ENCODE data around the gene ZBTB48.

Gene ZBTB48

DNA sequence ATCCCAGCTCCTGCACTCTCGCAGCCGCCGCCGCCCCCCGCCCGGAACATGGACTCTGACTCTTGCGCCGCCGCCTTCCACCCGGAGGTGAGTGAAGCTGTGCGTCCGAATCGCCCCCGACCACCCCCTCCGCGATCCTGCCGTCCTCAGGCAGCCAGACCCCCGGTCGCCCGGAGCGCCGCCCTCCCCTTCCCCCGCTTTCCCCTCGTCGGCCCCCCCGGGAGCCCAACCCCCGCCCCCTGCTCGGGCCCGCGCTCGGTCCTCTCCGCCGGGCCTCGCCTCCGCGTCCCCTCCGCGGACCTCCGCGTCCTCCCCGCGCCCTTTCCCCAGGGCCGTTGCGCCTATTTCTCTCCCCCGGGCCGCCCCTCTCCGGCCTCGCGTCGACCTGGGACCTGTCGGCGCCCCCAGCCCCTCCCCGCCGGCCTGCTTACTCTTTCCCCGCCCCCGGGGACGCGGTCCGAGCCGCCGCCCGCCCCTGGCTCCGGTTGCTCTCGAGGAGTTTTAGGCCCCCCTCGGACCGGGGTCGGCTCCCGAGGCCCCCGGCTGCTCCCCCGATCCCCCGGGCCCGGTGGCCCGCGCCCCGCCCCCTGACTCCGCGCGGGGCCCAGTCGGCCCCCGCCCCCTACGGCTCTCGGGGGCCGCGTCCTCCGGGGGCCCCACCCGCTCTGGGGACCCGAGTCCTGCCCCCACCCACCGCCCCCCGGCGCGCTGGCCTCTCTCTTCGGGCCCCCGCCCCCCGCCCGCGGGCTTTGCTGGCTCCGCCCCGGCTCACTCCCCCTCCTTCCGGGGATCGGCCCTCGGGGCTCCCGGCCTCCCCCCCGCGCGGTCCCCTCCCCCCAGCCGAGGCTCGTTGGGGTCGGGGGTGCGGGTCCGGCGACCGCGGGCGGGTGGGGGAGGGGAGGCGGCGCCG is 34.5 kb downstream of the ZBTB48 start:
- no peak for ATAC-seq
- peak; percentile 72 for DNase-seq

DNA sequence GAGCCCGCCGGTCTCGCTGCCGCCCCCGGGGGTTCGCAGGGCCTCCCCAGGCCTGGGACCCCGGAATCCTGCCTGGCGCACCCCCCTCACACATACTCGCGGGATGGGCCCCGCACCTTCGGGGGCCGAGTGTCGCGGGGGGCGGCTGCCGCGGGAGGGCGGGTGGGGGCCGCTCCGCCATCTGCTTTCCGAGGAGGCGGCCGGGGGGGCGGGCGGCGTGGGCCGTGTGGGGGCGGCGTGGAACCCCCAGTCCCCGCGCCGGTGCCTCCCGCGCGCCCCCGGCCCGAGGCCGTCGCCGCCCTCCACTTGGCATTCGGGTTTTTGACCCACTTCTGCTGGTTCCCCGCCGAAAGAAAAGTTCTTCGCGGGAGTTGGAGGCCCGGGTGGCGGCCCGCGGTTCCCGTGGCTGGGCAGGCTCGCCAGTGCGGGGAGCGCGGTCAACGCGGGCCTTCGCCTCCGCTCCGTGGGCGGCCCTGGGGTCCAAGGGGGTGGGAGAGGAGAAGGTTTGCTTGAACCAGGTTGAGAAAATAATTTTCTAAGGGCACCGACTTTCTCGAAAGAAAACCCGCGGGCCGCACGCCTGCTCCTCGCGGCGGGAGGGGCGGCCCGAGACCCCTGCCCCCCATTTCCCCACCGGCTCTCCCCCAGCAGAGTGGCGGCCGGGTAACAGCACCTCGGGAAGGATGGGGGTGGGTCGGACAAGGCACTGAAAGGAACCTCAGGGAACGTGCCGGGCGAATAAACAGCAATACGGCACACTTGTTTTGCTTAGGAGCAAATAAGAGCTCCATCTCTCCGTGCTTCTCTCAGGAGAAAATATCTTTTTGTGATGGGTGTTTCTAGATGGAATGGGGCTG is 35.4 kb downstream of the ZBTB48 start:
- DNase-seq (peak; percentile 19), ATAC-seq (no peak)

DNA sequence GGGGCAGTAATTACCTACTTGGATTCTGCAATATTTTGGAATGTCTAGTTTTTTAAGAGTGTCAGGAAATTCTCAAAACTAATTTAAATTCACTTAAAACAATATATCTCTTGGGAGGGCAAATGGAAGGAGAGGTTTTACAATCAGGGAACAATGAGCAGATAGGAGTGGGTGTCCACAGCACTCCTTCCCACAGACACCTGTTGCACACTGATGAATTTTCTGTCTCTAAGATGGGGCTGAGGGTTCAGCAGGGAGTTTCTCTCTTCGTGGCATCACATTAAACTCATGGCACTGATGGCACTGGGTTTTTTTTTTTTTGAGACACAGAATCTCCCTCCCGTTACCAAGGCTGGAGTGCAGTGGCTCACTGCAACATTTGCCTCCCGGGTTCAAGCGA is 39.3 kb downstream of the ZBTB48 start:
- DNase-seq (no peak), ATAC-seq (no peak)

DNA sequence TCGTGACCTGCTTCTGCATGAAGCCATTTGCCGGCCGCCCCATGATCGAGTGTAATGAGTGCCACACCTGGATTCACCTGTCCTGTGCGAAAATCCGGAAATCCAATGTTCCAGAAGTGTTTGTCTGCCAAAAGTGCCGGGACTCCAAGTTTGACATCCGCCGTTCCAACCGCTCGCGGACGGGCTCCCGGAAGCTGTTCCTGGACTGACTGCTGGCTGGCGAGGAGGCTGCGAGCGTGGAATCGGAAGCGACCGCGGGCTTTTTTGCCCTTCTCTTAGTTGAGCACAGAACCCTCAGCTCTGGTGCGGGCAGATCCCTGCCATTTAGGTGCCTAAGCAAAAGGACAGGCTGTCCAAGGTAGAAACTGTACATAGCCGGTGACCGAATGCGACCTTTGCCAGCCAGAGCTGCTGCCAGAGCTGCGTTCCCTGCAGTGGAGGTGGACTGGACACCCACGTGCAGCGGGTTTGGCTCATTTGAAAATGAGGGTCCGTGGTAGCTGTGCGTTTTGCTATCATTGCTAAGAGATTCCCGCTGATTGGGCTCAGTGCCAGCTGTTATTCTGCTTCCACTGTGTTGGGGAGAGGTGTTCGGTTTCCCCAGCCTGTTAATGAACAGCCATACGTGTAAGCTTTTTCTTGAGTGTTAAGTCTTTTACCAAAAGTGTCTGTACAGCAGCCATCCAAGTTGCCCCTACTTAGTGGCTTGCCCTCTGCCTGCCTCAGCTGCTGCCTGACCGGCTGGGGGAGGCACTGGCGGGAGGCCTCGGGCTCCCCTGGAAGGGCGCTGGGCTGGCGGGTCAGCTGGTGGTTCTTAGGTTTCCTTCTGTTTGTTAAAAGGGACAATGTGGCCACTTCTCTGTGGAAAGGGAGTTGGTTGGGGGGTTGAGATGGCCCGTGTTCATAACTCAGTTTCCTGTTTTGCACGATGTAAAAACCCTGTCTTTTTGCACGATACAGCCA is 41.9 kb downstream of the ZBTB48 start:
- ATAC-seq = no peak
- no peak for DNase-seq

DNA sequence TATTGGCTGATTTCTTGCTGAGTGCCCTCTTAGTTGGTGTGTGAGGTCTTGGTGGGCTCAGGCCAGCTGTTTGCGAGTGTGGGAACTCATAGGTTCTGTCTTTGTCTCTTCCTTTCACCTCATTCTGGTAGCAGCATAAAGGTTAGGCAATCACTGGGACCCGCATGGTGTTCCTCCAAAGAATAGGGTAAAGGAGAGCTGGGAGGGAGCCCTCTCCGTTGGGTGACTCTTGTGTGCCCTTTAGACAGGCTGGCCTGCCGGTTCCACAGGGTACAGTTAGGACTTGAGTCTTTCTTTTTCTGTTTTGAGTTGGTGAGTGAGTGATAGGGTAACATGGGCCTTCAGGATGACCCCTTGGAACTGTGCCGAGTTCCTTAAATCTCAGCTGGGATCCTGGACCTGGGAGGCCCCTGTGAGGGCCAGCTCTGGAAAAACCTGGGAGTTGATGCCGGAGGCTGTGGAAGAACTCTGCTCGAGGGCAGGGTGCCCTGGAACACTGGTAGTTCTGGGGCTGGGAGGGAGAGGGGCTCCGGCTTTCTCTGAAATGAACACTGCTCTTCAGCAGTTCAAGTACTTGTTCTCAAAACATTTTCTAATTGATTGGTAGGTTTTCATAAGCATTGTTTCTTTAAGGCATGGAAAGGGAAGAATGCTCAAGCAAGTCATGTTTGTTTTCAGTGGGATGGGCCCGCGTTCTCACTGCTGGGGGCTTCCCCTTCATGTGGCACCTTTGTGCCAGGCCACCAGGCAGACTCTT is 42.8 kb downstream of the ZBTB48 start:
- no peak for DNase-seq
- ATAC-seq = no peak

DNA sequence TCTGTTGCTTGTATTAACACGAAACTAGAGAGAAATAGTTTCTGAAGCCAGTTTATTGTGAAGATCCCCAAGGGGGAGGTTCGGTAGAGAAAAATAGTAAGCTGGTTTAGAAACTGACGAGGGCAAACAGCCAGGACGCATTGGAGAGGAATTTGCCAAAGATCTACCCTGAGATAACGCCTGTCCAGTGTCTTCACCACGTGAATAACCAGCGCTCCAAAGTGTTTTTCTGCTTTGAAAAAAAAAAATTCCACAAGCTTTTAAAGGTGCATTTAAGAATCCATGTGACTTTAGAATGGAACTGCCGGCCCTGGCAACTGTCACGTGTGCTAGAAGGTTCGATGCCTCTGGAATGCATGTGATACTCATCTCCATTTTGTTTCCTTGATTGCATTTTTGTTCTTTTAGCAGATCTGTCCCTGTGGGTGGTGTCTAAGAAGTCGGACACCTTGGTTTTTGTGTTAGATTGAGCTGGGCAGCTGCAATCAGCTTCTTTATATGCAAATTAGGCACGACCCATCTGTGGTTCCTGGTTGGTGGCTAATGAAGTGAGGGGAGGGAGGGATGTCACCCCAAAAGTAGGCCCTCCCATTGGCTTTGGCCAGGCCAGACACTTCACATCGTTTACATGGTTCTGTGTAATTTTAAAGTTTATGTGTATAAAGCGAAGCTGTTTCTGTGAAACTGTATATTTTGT is 43.6 kb downstream of the ZBTB48 start:
- ATAC-seq (no peak), DNase-seq (no peak)

DNA sequence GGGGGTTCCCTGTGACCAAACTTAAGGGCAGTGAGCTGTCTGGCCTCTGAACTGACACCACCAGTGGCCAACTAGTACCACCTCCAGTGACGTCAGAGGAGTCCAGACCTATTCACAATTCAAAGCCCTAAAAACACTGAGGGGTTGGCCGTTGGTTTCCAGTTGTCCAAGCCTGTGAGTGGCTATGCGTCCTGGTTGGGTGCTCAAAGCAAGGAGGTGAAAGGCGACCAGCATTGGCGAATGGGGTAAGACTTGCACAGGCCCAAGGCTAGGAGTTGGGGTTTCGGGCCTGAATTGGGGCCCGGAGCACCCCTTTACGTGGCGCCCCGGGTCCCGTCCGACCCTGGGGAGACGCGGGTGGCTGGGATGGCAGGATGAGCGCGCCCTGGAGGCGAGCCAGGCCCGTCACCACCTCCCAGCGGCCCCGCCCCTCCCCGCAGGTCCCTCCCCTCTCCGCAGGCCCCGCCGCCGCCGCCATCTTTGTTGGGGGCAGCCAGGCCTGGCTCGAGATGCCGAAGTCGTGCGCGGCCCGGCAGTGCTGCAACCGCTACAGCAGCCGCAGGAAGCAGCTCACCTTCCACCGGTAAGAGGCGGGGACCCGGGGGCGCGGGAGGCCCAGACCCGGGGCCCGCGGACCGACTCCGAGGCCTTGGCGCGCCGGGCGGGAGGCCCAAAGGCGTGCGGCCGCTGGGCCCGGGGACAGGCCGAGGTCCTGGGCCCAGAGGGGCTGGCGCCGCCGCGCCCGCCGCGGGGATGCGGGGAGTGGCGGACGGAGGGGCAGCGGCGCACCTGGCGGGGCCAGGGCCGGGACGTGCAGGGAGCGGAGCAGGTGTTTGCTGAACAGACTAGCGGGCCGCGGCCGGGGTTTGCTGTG is 45.2 kb downstream of the ZBTB48 start, which contains the start of gene THAP3:
TSS of gene THAP3 (plus strand) at position 159 of the 874 bp plus-strand sequence. CDS start at position 510, 351 bp downstream.
- ATAC-seq (peak; percentile 95), DNase-seq (peak; percentile 93)

DNA sequence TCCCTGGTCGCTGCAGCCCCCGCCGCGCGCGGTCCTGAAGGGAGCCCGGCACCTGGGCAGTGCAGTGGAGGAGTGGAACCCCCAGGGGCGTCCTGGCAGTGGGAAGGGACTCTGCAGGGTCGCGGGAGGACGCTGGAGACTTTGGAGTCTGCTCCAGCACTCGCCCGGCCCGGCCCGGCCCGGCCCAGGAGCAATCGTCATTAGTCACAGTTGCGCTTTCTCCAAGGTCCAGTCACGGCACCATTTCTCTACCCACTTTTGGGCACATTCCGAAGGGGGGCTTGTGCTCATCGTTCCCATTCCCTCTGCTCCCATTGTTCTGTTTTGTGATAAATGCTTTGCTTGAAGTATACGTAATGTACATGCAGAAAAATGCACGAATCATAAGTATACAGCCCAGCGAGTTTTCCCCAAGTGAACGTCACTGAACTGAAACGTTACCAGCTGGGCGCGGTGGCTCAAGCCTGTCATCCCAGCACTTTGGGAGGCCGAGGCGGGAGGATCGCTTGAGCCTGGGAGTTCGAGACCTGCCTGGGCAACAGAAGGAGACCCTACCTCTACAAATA is 45.9 kb downstream of the ZBTB48 start:
- ATAC-seq = peak; percentile 28
- DNase-seq = peak; percentile 37

DNA sequence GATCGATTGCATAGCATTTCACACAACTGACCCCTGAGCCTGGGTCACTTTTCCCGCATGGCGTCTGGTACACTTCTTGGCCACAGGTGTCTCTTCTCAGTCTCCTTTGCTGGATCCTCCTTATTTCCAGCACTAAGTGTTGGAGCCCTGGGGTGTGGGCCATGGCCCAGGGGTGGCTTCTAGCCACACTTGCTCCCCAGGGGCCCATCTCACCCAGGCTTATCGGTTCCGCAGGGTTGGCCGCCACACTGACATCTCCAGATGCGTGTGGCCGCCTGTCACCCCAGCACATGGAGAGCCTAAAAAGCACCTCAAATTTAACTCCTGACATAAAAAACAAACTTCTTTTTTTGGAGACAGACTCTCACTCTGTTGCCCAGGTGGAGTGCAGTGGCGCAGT is 47.2 kb downstream of the ZBTB48 start:
- no peak for ATAC-seq
- DNase-seq = no peak

DNA sequence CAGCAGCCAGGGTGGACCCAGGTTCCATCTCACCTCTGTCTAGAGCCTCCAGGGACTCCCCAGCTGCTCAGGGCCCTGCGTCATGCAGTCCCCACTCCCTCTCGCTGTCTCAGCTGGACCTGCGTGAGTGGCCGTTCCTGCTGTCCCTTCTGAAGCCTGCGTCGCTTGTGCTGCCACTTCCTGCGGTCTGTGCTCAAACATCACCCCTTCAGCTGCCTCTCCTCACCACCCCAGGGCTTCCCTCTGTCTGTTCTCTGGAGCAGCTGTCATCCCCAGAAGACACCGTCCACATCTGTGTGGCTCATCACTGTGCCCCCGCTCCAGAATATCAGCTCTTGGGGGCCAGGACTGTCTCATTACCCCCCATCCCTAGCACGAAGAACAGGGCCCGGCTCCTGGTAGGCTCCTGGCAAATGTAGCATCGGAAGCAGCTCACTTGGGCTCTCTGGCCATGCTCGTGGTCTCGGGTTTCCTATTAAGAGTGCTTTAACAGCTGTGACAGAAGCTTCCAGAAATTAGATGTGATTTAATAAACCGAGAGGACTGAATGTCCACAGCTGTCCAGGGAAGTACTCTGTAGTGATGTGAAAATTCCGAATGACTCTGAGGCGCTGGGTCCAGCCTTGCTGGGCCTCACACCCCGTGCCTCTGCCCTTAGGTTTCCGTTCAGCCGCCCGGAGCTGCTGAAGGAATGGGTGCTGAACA is 48.2 kb downstream of the ZBTB48 start:
- DNase-seq = no peak
- no peak for ATAC-seq

DNA sequence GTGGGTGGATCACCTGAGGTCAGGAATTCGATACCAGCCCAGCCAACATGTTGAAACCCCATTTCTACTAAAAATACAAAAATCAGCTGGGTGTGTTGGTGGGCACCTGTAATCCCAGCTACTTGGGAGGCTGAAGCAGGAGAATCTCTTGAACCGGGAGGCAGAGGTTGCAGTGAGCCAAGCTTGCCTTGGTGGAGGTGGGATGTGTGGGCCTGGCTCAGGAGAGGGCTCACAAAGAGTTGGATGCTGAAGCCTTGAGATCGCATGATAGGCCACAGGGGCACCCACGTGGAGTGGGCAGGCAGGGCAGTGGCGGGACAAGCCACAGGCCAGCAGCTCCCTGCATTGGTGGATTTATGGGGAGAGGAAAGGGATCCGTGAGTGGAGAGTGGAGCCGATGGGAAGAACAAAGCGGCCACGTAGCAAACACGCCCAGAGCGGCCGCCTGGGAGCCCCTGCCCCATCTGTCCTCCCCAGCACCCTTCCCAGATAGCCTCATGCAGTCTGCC is 49.2 kb downstream of the ZBTB48 start:
- no peak for DNase-seq
- no peak for ATAC-seq

DNA sequence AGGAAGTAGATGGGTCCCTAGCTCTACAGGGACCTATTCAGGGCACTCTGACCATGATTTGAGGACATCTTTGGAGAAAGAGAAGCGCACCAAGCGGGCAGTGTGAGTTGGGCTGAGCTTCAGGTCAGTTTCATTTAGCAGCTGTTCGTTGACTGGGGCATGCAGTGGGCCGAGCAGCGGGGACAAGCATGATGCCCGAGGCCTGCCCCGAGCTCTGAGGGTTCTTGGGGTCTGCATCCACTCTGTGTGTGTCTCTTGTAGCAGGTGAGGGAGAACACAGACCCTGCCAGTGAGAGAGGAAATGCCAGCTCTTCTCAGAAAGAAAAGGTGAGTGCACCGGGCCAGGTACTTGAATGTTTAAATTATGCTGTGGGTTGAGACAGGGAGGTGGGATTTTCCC is 50.2 kb downstream of the ZBTB48 start:
- no peak for ATAC-seq

DNA sequence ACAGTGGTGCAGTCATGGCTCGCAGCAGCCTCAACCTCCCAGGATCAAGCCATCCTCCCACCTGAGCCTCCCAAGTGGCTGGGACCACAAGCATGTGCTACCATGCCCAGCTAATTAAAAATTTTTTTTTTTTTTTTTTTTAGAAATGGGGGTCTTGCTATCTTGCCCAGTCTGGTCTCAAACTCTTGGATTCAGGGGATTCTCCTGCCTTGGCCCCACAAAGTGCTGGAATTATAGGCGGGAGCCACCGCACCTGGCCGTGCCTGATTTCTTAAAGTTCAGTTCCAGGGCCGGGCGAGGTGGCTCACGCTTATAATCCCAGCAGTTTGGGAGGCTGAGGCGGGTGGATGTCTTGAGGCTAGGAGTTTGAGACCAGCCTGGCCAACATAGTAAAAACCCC is 51.3 kb downstream of the ZBTB48 start:
- ATAC-seq (no peak), DNase-seq (no peak)

More for the DNA sequence above, 50.2 kb downstream of the ZBTB48 start:
- DNase-seq = no peak

DNA sequence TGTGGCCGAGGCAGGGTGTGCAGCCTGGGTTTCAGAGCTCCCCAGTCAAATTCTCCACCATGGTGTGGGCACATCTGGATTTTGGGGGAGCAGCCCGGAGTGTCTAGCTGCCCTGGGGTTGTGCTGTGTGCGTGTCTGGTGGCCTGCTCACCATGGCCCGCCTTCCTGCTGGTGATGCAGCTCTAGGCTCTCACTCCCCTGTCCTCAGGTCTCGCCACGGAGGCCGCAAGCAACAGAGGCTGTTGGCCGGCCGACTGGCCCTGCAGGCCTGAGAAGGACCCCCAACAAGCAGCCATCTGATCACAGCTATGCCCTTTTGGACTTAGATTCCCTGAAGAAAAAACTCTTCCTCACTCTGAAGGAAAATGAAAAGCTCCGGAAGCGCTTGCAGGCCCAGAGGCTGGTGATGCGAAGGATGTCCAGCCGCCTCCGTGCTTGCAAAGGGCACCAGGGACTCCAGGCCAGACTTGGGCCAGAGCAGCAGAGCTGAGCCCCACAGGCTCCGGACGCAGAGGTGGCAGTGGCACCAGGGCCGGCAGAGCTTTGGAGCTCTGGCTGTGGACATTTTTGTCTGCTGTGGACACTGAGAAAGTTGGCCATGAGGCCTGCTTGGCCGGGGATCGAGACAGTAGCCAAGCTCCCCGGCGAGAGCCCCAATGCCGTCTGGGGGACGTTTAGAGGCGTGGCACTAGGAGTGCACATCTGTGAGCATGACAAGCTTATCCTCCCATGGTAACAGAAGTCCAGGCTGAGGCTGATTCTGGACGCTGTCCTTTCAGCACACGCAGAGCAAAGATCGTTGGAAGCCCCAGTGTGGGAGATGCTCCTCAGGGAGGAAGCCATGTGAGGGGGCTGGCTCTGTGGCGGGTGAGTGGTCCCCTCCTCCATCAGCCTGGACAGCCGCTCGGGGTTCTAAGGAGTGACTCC is 53.1 kb downstream of the ZBTB48 start:
- no peak for ATAC-seq
- no peak for DNase-seq

DNA sequence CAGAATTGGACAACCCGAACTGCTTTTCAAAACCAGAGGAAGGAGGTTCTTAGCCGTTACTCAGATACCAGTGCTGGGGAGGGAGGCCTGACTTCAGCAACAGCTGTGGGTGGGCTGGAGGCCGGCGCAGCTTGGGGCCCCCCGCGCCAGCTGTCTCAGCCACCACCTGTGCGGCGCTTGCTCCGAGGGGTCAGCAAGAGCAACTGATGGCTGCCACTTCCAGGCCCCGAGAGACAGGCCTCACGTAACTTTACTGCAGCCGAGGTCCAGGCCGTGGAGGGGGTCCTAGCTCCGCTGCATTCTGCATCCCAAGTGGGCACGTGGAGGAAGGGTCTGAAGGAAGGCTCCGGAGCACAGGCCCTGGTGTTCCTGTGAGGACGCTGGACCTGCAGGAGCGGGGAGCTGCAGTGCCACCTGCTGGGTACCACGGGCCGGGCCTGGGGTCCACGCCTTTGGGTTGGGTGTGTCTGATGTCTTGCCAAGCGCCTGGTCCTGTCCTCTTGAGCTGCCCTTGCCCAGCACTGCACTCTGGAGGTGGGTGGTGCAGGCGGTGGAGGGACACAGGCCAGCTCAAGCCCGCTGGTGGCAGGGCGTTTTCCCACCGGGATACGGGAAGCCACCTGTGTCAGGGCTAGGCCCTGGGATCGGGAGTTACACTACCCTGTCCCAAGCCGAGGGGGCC is 54.7 kb downstream of the ZBTB48 start:
- ATAC-seq (peak; percentile 48), DNase-seq (peak; percentile 52)

DNA sequence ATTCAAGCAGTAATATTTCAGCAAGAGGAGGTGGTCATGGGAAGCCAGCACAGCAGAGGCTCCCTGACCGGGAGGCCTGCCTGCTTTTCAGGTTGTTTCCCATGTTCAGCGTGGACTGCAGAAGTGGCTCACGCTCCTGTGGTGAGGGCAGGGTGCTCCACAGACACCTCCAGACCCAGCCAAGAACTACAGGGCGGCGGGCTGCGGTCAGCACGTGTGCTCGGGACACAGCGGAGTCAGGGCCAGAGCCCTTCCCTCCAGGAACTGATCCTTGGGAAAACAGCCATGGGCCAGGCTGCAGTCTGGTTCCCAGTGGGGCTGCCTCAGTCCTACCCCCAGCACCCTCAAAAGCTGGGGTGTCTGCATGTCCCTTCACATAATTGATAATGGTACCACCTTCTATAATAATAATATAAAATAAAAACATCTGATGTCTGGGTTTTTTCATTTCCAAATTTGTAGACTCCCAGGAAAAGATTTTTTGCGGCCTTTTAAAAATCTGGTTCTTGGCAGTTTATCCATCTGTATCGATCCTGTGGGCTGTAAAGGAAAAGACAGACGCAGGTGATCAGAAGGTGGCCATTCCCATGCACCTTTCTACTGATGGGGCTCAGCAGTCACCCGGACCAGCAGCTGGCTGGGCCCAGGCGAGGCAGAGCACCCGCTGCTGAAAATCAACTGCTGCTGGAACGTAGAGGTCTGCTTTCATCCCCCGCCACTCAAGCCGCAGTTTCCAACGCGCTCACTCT is 55.5 kb downstream of the ZBTB48 start:
- DNase-seq (no peak), ATAC-seq (no peak)

All from stimulated activated naive CD8-positive, alpha-beta T cell treated with anti-CD3 and anti-CD28 coated beads, Interleukin-15, Interleukin-2, amounts not matched to agents 100 U/mL and 50 U/mL, for 24 hours (primary cell).